HG02588 (cell line): ENCODE data around the gene DOCK1.

Experiments
- ATAC-seq: cut with Tn5 transposase; IDR thresholded peaks from one replicate; pipeline ENCODE4 v1.9.1; 2021; ENCODE audit warnings: mild to moderate bottlenecking, moderate library complexity; ENCODE audit not compliant: unreplicated experiment

DOCK1 gene

GRCh38 chr10:127071126-127071525 is 165.9 kb downstream of the DOCK1 start:
- no peak for ATAC-seq

- ATAC-seq: no peak
Measured at GRCh38 chr10:127073666-127074065, 168.4 kb downstream of the DOCK1 start.

- no peak for ATAC-seq
Measured at GRCh38 chr10:127079392-127079791, 174.2 kb downstream of the DOCK1 start.

- ATAC-seq: no peak
Measured at GRCh38 chr10:127080317-127080716, 175.1 kb downstream of the DOCK1 start.

- no peak for ATAC-seq
Measured at GRCh38 chr10:127081851-127082345, 176.7 kb downstream of the DOCK1 start.

GRCh38 chr10:127082651-127083050 is 177.4 kb downstream of the DOCK1 start:
- ATAC-seq: no peak

GRCh38 chr10:127085957-127086356 is 180.7 kb downstream of the DOCK1 start:
- no peak for ATAC-seq

GRCh38 chr10:127088908-127089307 is 183.7 kb downstream of the DOCK1 start:
- no peak for ATAC-seq

- ATAC-seq: no peak
Measured at GRCh38 chr10:127089446-127089845, 184.2 kb downstream of the DOCK1 start.

GRCh38 chr10:127090138-127090537 is 184.9 kb downstream of the DOCK1 start:
- no peak for ATAC-seq

- ATAC-seq: no peak
Measured at GRCh38 chr10:127091354-127091753, 186.1 kb downstream of the DOCK1 start.

GRCh38 chr10:127092916-127093315 is 187.7 kb downstream of the DOCK1 start:
- no peak for ATAC-seq

- no peak for ATAC-seq
Measured at GRCh38 chr10:127094984-127095383, 189.8 kb downstream of the DOCK1 start.

- ATAC-seq: no peak
Measured at GRCh38 chr10:127100983-127101615, 195.9 kb downstream of the DOCK1 start.

- no peak for ATAC-seq
Measured at GRCh38 chr10:127102176-127102575, 196.9 kb downstream of the DOCK1 start.

GRCh38 chr10:127115100-127115499 is 209.9 kb downstream of the DOCK1 start:
- no peak for ATAC-seq

GRCh38 chr10:127117125-127117524 is 211.9 kb downstream of the DOCK1 start:
- ATAC-seq: no peak

GRCh38 chr10:127118034-127118433 is 212.8 kb downstream of the DOCK1 start:
- ATAC-seq: no peak

- no peak for ATAC-seq
Measured at GRCh38 chr10:127119936-127120335, 214.7 kb downstream of the DOCK1 start.

GRCh38 chr10:127122831-127123230 is 217.6 kb downstream of the DOCK1 start:
- no peak for ATAC-seq

- ATAC-seq: no peak
Measured at GRCh38 chr10:127123626-127124025, 218.4 kb downstream of the DOCK1 start.

- no peak for ATAC-seq
Measured at GRCh38 chr10:127125331-127125730, 220.1 kb downstream of the DOCK1 start.

- no peak for ATAC-seq
Measured at GRCh38 chr10:127127822-127128221, 222.6 kb downstream of the DOCK1 start.
